Upper lobe of right lung (tissue), 1 donor: ENCODE results near the gene CDH12. TPM values are rescaled to one million over a fixed set of nuclear protein-coding genes. Genes with fewer than 3 reads are reported as not detected.

ENCODE experiments used
- ATAC-seq: fragments of 200-7000 bp; cut with Tn5 transposase; one replicate; pipeline ENCODE4 v1.9.1; 2020; ENCODE audit warnings: mild to moderate bottlenecking, moderate library complexity
- DNase-seq: peaks from one replicate; pipeline ENCODE4 v3.0.0-alpha.2; 2020
- H3K27ac ChIP-seq: fragments of 200-600 bp; one replicate; pipeline ENCODE4 v1.8.0; 2022
- H3K27me3 ChIP-seq: fragments of 200-600 bp; one replicate; pipeline ENCODE4 v1.8.0; 2022; ENCODE audit warnings: mild to moderate bottlenecking
- H3K36me3 ChIP-seq: fragments of 200-600 bp; one replicate; pipeline ENCODE4 v1.8.0; 2022
- H3K4me1 ChIP-seq: fragments of 200-600 bp; one replicate; pipeline ENCODE4 v1.8.0; 2022
- H3K4me3 ChIP-seq: fragments of 200-600 bp; one replicate; pipeline ENCODE4 v1.8.0; 2022; ENCODE audit warnings: mild to moderate bottlenecking
- H3K9me3 ChIP-seq: fragments of 200-600 bp; one replicate; pipeline ENCODE4 v1.8.0; 2022
- intact Hi-C: fragments of 100-400 bp; cut with DNase I; formaldehyde crosslinking; loops from one replicate; pipeline ENCODE4 v1.11.0; 2022
- total RNA-seq: library from RNA; stranded (reverse); fragmentation: NEBNext Ultra II Directional; extraction: Animal tissue kit (Norgen Biotek cat#: 25700); gene quantifications from one replicate; pipeline ENCODE4 v1.2.1, GENCODE V29; 2021
- TF ChIP-seq, protein P1 (sequence below): fragments of 200-600 bp; IDR thresholded peaks from one replicate; pipeline ENCODE4 v1.8.0; 2022; ENCODE audit warnings: antibody characterized with exemption
- donor health status: DM: no; HTN: yes; CAD: no; lungs with severe emphysema.

CDH12 gene
- total RNA-seq, 1 donor from 2014 or later = not detected

GRCh38 chr5:22470408-22470807 lies 382.7 kb downstream of the CDH12 start:
- Histone ChIP-seq H3K27ac (no peak overlapping the region), H3K4me3 (no peak overlapping the region), H3K27me3 (no peaks in the 10 kb centered on the region), H3K4me1 (no peaks in the 10 kb centered on the region), H3K9me3 (no peaks in the 10 kb centered on the region), H3K36me3 (no peaks in the 10 kb centered on the region)
- TF ChIP-seq, protein P1, sequence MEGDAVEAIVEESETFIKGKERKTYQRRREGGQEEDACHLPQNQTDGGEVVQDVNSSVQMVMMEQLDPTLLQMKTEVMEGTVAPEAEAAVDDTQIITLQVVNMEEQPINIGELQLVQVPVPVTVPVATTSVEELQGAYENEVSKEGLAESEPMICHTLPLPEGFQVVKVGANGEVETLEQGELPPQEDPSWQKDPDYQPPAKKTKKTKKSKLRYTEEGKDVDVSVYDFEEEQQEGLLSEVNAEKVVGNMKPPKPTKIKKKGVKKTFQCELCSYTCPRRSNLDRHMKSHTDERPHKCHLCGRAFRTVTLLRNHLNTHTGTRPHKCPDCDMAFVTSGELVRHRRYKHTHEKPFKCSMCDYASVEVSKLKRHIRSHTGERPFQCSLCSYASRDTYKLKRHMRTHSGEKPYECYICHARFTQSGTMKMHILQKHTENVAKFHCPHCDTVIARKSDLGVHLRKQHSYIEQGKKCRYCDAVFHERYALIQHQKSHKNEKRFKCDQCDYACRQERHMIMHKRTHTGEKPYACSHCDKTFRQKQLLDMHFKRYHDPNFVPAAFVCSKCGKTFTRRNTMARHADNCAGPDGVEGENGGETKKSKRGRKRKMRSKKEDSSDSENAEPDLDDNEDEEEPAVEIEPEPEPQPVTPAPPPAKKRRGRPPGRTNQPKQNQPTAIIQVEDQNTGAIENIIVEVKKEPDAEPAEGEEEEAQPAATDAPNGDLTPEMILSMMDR = no peak
- peak; percentile 74 for ATAC-seq
- DNase-seq = no peak
- intact Hi-C loops = no loop called here

DNA sequence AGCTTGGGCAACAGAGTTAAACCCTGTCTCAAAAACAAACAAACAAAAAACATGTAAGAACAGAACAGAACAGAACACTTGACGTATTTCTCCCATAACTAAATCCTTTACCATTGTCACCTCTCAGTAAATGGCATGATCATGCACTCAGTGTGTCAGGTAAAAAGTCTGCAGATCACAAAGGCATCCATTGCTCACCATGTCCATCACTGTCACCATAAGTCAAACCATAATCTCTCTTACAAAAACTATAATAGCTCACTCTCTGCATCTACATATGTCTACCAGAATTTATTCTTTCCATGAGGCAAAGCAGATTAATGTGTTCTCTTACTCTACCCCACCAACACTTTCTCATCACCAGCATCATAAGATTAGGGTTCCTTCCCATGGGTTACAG lies 387.5 kb downstream of the CDH12 start:
- H3K27ac ChIP-seq = no peak overlapping the region
- no peak for ATAC-seq
- no peak overlapping the region for H3K4me3 ChIP-seq

DNA sequence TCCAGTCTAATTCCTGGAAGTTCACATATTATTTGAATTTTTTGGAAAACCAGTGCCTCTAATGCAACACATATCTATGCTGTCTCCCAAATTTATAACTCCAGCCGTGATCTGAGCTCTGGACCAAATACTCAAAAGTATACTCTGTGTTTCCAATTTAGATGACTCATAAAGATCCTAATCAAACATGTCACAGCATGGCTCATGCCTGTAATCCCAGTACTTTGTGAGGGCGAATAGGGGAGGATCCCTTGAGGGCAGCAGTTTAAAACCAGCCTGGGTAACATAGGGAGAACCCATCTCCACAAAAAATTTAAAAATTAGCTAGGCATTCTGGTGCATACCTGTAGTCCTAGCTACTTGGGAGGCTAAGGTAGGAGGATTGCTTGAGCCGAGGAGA lies 388.0 kb downstream of the CDH12 start:
- TF ChIP-seq, protein P1 = no peak
- H3K27me3 ChIP-seq = no peaks in the 10 kb centered on the region
- no peaks in the 10 kb centered on the region for H3K9me3 ChIP-seq
- H3K27ac ChIP-seq = no peak overlapping the region
- no peaks in the 10 kb centered on the region for H3K36me3 ChIP-seq
- ATAC-seq (no peak), DNase-seq (no peak)
- H3K4me1 ChIP-seq = no peaks in the 10 kb centered on the region
- no peak overlapping the region for H3K4me3 ChIP-seq
- intact Hi-C loops = no loop called here

More for the DNA sequence above, 387.5 kb downstream of the CDH12 start:
- TF ChIP-seq, protein P1 = no peak
- Histone ChIP-seq H3K4me1 (no peaks in the 10 kb centered on the region), H3K9me3 (no peaks in the 10 kb centered on the region), H3K27me3 (no peaks in the 10 kb centered on the region), H3K36me3 (no peaks in the 10 kb centered on the region)
- intact Hi-C loops = no loop called here
- DNase-seq = no peak

- Histone ChIP-seq H3K4me1 (no peaks in the 10 kb centered on the region), H3K27me3 (no peaks in the 10 kb centered on the region), H3K9me3 (no peaks in the 10 kb centered on the region), H3K36me3 (no peaks in the 10 kb centered on the region), H3K27ac (no peak overlapping the region), H3K4me3 (no peak overlapping the region)
- DNase-seq (no peak), ATAC-seq (no peak)
- intact Hi-C loops = no loop called here
- TF ChIP-seq, protein P1 = no peak
Observed at GRCh38 chr5:22460189-22460588, 393.0 kb downstream of the CDH12 start.

GRCh38 chr5:22432905-22433304 lies 420.2 kb downstream of the CDH12 start:
- no peak overlapping the region for H3K27ac ChIP-seq
- H3K4me1 ChIP-seq = no peaks in the 10 kb centered on the region
- H3K27me3 ChIP-seq = no peaks in the 10 kb centered on the region
- TF ChIP-seq, protein P1 = no peak
- intact Hi-C loops = no loop called here
- ATAC-seq = no peak
- H3K36me3 ChIP-seq = no peaks in the 10 kb centered on the region
- no peak overlapping the region for H3K4me3 ChIP-seq
- no peak for DNase-seq
- H3K9me3 ChIP-seq = no peaks in the 10 kb centered on the region

DNA sequence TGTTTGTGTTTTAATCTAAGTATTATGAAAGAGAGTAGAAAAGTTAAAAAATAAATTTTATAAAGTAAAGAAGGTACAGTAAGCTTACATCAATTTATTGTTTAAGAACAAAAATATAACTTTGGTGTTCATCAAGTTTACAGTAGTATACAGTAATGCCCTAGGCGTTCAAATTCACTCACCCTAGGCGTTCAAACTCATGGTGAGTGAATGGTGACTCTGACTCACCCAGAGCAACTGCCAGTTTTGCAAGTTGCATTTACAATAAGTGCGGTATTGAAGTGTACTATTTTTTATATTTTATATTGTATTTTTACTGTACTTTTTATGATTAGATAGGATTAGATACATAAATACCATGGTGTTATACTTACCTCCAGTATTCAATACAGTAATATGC lies 421.3 kb downstream of the CDH12 start:
- no peak overlapping the region for H3K27ac ChIP-seq
- no peak for DNase-seq
- ATAC-seq = no peak
- H3K4me3 ChIP-seq = no peak overlapping the region
- H3K27me3 ChIP-seq = no peaks in the 10 kb centered on the region
- intact Hi-C loops = no loop called here
- TF ChIP-seq, protein P1 = no peak
- H3K4me1 ChIP-seq = no peaks in the 10 kb centered on the region
- no peaks in the 10 kb centered on the region for H3K36me3 ChIP-seq
- H3K9me3 ChIP-seq = no peaks in the 10 kb centered on the region
